Activated gamma-delta T cell treated with Interleukin-2 at 50 U/mL for 16 hours (primary cell): Measurements from ENCODE around the gene ZNF76.

Source experiments
- DNase-seq: peaks from one replicate; pipeline ENCODE4 v3.0.0-alpha.2; 2020

ZNF76 gene

GRCh38 chr6:35238843-35239289 lies 20.7 kb upstream of the ZNF76 start:
- no peak for DNase-seq

- no peak for DNase-seq
Observed at GRCh38 chr6:35239581-35239980, 20.0 kb upstream of the ZNF76 start.

GRCh38 chr6:35240838-35241801 lies 18.4 kb upstream of the ZNF76 start:
- DNase-seq, result peak; percentile 69

- DNase-seq, result no peak
Observed at GRCh38 chr6:35242486-35242885, 17.0 kb upstream of the ZNF76 start.

GRCh38 chr6:35242906-35243305 lies 16.6 kb upstream of the ZNF76 start:
- DNase-seq, result no peak

GRCh38 chr6:35243386-35243958 lies 16.1 kb upstream of the ZNF76 start:
- no peak for DNase-seq

- DNase-seq, result no peak
Observed at GRCh38 chr6:35244551-35244950, 15.0 kb upstream of the ZNF76 start.

- no peak for DNase-seq
Observed at GRCh38 chr6:35247642-35248231, 11.8 kb upstream of the ZNF76 start.

GRCh38 chr6:35248300-35248699 lies 11.2 kb upstream of the ZNF76 start:
- DNase-seq, result no peak

GRCh38 chr6:35248965-35249364 lies 10.6 kb upstream of the ZNF76 start:
- no peak for DNase-seq

GRCh38 chr6:35251949-35252348 lies 7.6 kb upstream of the ZNF76 start:
- DNase-seq, result no peak

GRCh38 chr6:35253249-35253648 lies 6.3 kb upstream of the ZNF76 start:
- no peak for DNase-seq

GRCh38 chr6:35258336-35258735 lies 1.2 kb upstream of the ZNF76 start:
- DNase-seq, result no peak

- no peak for DNase-seq
Observed at GRCh38 chr6:35258858-35259193, 709 bp upstream of the ZNF76 start.

GRCh38 chr6:35259948-35260590 lies 534 bp downstream of the ZNF76 start:
- DNase-seq, result peak; percentile 63

- DNase-seq, result no peak
Observed at GRCh38 chr6:35260591-35261570, 1.3 kb downstream of the ZNF76 start.

- no peak for DNase-seq
Observed at GRCh38 chr6:35262596-35262995, 3.1 kb downstream of the ZNF76 start.

GRCh38 chr6:35264550-35265274 lies 5.2 kb downstream of the ZNF76 start:
- DNase-seq, result no peak

- DNase-seq, result no peak
Observed at GRCh38 chr6:35265523-35265922, 6.0 kb downstream of the ZNF76 start.

GRCh38 chr6:35267446-35267845 lies 7.9 kb downstream of the ZNF76 start:
- no peak for DNase-seq

GRCh38 chr6:35267897-35268296 lies 8.4 kb downstream of the ZNF76 start:
- no peak for DNase-seq

GRCh38 chr6:35272005-35272404 lies 12.5 kb downstream of the ZNF76 start:
- DNase-seq, result no peak
